A172 (cell line): ENCODE measurements around the gene KRTAP4-4. TPM values are rescaled to one million over a fixed set of nuclear protein-coding genes. Genes with fewer than 3 reads are reported as not detected.
"Not testable (repeated sequence)": the region's sequence is repeated elsewhere in the genome, so short reads cannot be mapped to it uniquely, and the experiment has no call there.

Experiments
- DNase-seq: peaks from one replicate; pipeline ENCODE4 v3.0.0-alpha.2; 2015; ENCODE audit warnings: low spot score
- total RNA-seq: library from RNA; depleted of rRNA; stranded (reverse); fragments of >200 nt; shearing (Covaris generic); gene quantifications from 2 replicates; pipeline ENCODE4 v1.2.3, GENCODE V29; 2014

The KRTAP4-4 gene
- total RNA-seq, 1 experiment from 2014 or later = not detected

- not testable (repeated sequence) for DNase-seq
Measured at GRCh38 chr17:41148971-41149651, 11.4 kb downstream of the KRTAP4-4 start.

GRCh38 chr17:41147531-41148204, 12.9 kb downstream of the KRTAP4-4 start:
- no peak for DNase-seq

GRCh38 chr17:41145261-41145660, 15.3 kb downstream of the KRTAP4-4 start:
- no peak for DNase-seq

- no peak for DNase-seq
Measured at GRCh38 chr17:41144846-41145245, 15.7 kb downstream of the KRTAP4-4 start.

- DNase-seq = no peak
Measured at GRCh38 chr17:41141361-41141760, 19.2 kb downstream of the KRTAP4-4 start.

GRCh38 chr17:41140360-41141131, 20.0 kb downstream of the KRTAP4-4 start, which contains the start of gene KRTAP4-6:
Gene KRTAP4-6 (minus strand): TSS chr17:41140544. CDS start chr17:41140487, 57 bp downstream.
- peak; percentile 53 for DNase-seq

GRCh38 chr17:41139865-41140264, 20.7 kb downstream of the KRTAP4-4 start:
- not testable (repeated sequence) for DNase-seq

GRCh38 chr17:41133880-41134735, 26.4 kb downstream of the KRTAP4-4 start:
- no peak for DNase-seq

- peak; percentile 72 for DNase-seq
Measured at GRCh38 chr17:41131979-41132378, 28.6 kb downstream of the KRTAP4-4 start.

- DNase-seq = no peak
Measured at GRCh38 chr17:41127371-41127770, 33.2 kb downstream of the KRTAP4-4 start.

- no peak for DNase-seq
Measured at GRCh38 chr17:41126412-41126811, 34.1 kb downstream of the KRTAP4-4 start.

- DNase-seq = no peak
Measured at GRCh38 chr17:41125064-41125463, 35.5 kb downstream of the KRTAP4-4 start.

- DNase-seq = peak; percentile 31
Measured at GRCh38 chr17:41123991-41124371, 36.6 kb downstream of the KRTAP4-4 start, which contains the start of gene KRTAP4-12. Gene KRTAP4-12 (minus strand): TSS chr17:41124182. CDS start chr17:41124122, 60 bp downstream.

GRCh38 chr17:41123292-41123990, 37.1 kb downstream of the KRTAP4-4 start:
- not testable (repeated sequence) for DNase-seq

- no peak for DNase-seq
Measured at GRCh38 chr17:41121742-41122141, 38.8 kb downstream of the KRTAP4-4 start.

- DNase-seq = not testable (repeated sequence)
Measured at GRCh38 chr17:41119696-41120690, 40.6 kb downstream of the KRTAP4-4 start.

- DNase-seq = no peak
Measured at GRCh38 chr17:41118721-41119120, 41.8 kb downstream of the KRTAP4-4 start.

- not testable (repeated sequence) for DNase-seq
Measured at GRCh38 chr17:41117846-41118386, 42.6 kb downstream of the KRTAP4-4 start, which contains the start of gene KRTAP4-11. Gene KRTAP4-11 (minus strand): TSS chr17:41118373. CDS start chr17:41118315, 58 bp downstream.

GRCh38 chr17:41116297-41116696, 44.3 kb downstream of the KRTAP4-4 start:
- no peak for DNase-seq
